KOPT-K1 (cell line): ENCODE results near the gene HMGCL.
A peak's percentile ranks its signal among the peaks of the same experiment; 100 is the strongest.
"Not testable (repeated sequence)": the region's sequence is repeated elsewhere in the genome, so short reads cannot be mapped to it uniquely, and the experiment has no call there.

Experiments
- H3K27ac ChIP-seq: fragments of 200-600 bp; sonication (generic); 2 replicates; pipeline ENCODE4 v1.5.1; 2016; ENCODE audit warnings: antibody characterized with exemption, mild to moderate bottlenecking, low read depth, low read length; ENCODE audit not compliant: poor library complexity, severe bottlenecking
- H3K36me3 ChIP-seq: fragments of 200-600 bp; sonication (generic); 2 replicates; pipeline ENCODE4 v1.5.1; 2017; ENCODE audit warnings: antibody characterized with exemption, mild to moderate bottlenecking, low read length, moderate library complexity; ENCODE audit not compliant: insufficient read depth
- H3K9me3 ChIP-seq: fragments of 200-600 bp; sonication (generic); 2 replicates; pipeline ENCODE4 v1.5.1; 2017; ENCODE audit warnings: antibody characterized with exemption, low read length, mild to moderate bottlenecking; ENCODE audit not compliant: insufficient read depth, poor library complexity, severe bottlenecking

HMGCL gene

GRCh38 chr1:23845163-23845562 lies 19.9 kb upstream of the HMGCL start:
- H3K27ac ChIP-seq: no peak overlapping the region
- H3K36me3 ChIP-seq: peaks cover 25% of the 10 kb centered on the region; the same call in 1 of the 2 replicates
- peaks cover 15% of the 10 kb centered on the region for H3K9me3 ChIP-seq

- H3K36me3 ChIP-seq: peaks cover 25% of the 10 kb centered on the region; the same call in 1 of the 2 replicates
- H3K9me3 ChIP-seq: peaks cover 15% of the 10 kb centered on the region
- H3K27ac ChIP-seq: no peak overlapping the region
These were observed 18.4 kb upstream of the HMGCL start for GRCh38 chr1:23843644-23844043.

- Histone ChIP-seq H3K9me3 (no peaks in the 10 kb centered on the region), H3K36me3 (no peaks in the 10 kb centered on the region), H3K27ac (no peak overlapping the region)
These were observed 13.2 kb upstream of the HMGCL start for GRCh38 chr1:23838401-23838866.

- Histone ChIP-seq H3K36me3 (no peaks in the 10 kb centered on the region), H3K27ac (no peak overlapping the region), H3K9me3 (no peaks in the 10 kb centered on the region)
These were observed 12.7 kb upstream of the HMGCL start for GRCh38 chr1:23837908-23838307.

- H3K36me3 ChIP-seq: no peaks in the 10 kb centered on the region
- H3K27ac ChIP-seq: no peak overlapping the region
- H3K9me3 ChIP-seq: no peaks in the 10 kb centered on the region
These were observed 10.8 kb upstream of the HMGCL start for GRCh38 chr1:23836037-23836436.

GRCh38 chr1:23834156-23834555 lies 8.9 kb upstream of the HMGCL start:
- not testable (repeated sequence) for H3K27ac ChIP-seq, H3K9me3 ChIP-seq, H3K36me3 ChIP-seq

GRCh38 chr1:23827717-23828116 lies 2.5 kb upstream of the HMGCL start:
- no peaks in the 10 kb centered on the region for H3K36me3 ChIP-seq
- no peak overlapping the region for H3K27ac ChIP-seq
- no peaks in the 10 kb centered on the region for H3K9me3 ChIP-seq

- not testable (repeated sequence) for H3K9me3 ChIP-seq, H3K36me3 ChIP-seq, H3K27ac ChIP-seq
These were observed 1.4 kb upstream of the HMGCL start for GRCh38 chr1:23826590-23826989.

GRCh38 chr1:23825762-23826522 lies 713 bp upstream of the HMGCL start:
- no peaks in the 10 kb centered on the region for H3K9me3 ChIP-seq
- H3K27ac ChIP-seq: peak overlapping the region; percentile 80
- no peaks in the 10 kb centered on the region for H3K36me3 ChIP-seq

- peak overlapping the region; percentile 80 for H3K27ac ChIP-seq
- H3K9me3 ChIP-seq: no peaks in the 10 kb centered on the region
- no peaks in the 10 kb centered on the region for H3K36me3 ChIP-seq
These were observed 536 bp downstream of the HMGCL start for GRCh38 chr1:23824711-23825075.

GRCh38 chr1:23823767-23824166 lies 1.5 kb downstream of the HMGCL start:
- no peaks in the 10 kb centered on the region for H3K36me3 ChIP-seq
- no peaks in the 10 kb centered on the region for H3K9me3 ChIP-seq
- no peak overlapping the region for H3K27ac ChIP-seq

GRCh38 chr1:23817633-23818032 lies 7.6 kb downstream of the HMGCL start:
- Histone ChIP-seq H3K36me3 (peaks cover 32% of the 10 kb centered on the region; the same call in 1 of the 2 replicates), H3K9me3 (no peaks in the 10 kb centered on the region), H3K27ac (no peak overlapping the region)

GRCh38 chr1:23816906-23817305 lies 8.3 kb downstream of the HMGCL start:
- no peak overlapping the region for H3K27ac ChIP-seq
- no peaks in the 10 kb centered on the region for H3K9me3 ChIP-seq
- H3K36me3 ChIP-seq: peaks cover 32% of the 10 kb centered on the region; the same call in 1 of the 2 replicates

- H3K27ac ChIP-seq: no peak overlapping the region
- no peaks in the 10 kb centered on the region for H3K9me3 ChIP-seq
- peaks cover 32% of the 10 kb centered on the region; the same call in 1 of the 2 replicates for H3K36me3 ChIP-seq
These were observed 8.9 kb downstream of the HMGCL start for GRCh38 chr1:23816361-23816760.

GRCh38 chr1:23814016-23814415 lies 11.2 kb downstream of the HMGCL start:
- Histone ChIP-seq H3K9me3 (no peaks in the 10 kb centered on the region), H3K27ac (no peak overlapping the region), H3K36me3 (peaks cover 32% of the 10 kb centered on the region; the same call in 1 of the 2 replicates)
